HuH-7 (cell line): ENCODE measurements around the gene SLC43A2.

Experiments used
- DNase-seq: peaks from one replicate; pipeline ENCODE4 v3.0.0; 2011; ENCODE audit warnings: low spot score

Gene SLC43A2

DNA sequence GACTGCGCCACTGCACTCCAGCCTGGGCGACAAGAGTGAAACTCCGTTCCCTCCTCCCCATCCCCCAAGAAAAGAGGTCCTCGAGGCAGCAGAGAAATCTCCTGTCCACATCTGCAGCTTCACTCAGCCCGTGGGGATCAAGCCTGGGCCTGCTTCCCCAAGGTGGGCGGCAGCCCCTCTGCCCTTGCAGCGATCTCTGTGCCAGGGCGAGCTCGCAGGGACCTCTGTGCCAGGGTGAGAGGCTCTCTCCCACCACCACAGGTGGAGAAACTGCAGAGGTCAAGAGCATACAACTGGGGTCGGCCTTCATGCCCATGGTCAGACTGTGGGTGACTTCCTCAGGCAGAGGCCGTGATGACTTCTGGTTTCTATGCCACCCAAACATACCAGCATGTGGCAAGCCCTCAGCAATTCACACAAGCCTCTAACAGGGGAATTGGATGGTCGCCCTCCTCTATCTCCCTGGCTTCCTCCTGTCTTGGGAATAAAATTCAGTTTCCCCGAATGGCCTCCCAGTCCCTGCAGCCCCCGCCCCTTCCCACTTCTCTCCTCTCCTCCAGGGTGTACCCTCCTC, 5.5 kb downstream of the SLC43A2 start:
- no peak for DNase-seq

DNA sequence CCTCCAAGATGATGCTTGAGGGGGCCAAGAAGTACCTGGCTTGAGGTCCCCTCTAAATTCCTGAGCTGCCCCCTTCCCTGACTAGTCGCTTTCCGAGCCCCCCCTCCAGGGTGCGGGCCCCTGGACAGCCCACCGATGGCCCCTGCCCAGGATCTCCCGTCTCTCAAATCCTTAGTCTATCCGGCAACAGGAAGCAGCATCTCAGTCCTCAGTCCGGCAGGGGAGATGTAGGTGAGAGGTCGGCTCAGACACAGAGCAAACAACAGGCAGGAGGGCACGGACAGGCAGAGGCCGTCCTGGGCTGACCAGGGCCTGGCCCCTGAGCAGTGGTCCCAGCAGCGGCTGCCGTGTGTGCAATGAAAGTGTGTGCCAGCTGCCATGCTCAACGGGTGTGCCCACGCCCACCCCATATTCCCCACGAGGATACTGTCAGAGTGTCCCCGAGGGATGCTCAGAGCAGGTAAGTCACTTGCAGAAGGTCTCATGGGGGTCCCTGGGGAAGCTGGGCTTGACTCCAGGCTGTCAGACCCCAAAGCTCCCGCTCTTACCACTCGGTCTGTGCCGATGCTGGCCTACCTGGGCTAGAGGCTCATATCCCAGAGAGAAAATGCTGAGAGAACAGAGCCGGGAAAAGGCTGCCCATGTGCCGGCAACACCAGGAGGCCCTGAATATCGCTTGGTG, 7.2 kb downstream of the SLC43A2 start:
- peak; percentile 54 for DNase-seq

- DNase-seq = no peak
Measured at GRCh38 chr17:1620486-1620885, 8.1 kb downstream of the SLC43A2 start.

DNA sequence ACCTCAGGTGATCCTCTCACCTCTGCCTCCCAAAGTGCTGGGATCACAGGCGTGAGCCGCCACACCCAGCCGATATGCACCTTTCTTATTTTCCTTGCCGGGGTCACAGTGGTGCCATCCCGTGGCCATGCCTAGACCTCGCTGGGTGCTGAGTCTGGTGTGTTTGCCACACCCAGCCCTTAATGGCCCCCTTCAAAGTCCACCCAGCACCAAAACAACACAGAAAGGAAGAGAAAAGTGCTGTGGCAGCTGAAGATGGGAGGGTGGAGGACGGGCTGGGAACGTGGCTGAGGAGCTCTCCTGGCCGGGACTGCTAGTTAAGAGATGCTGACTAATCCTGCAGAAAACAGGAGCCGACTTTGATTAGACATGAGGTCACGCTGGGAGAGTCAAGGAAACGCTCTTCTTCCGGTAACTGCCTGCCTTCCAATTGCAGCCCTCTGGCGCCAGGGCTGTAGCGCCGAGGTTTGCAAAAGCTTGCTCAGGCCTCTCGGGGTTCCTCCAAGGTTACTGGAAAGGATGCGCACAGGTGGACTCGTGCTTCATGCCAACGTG, 10.9 kb downstream of the SLC43A2 start:
- DNase-seq = no peak

DNA sequence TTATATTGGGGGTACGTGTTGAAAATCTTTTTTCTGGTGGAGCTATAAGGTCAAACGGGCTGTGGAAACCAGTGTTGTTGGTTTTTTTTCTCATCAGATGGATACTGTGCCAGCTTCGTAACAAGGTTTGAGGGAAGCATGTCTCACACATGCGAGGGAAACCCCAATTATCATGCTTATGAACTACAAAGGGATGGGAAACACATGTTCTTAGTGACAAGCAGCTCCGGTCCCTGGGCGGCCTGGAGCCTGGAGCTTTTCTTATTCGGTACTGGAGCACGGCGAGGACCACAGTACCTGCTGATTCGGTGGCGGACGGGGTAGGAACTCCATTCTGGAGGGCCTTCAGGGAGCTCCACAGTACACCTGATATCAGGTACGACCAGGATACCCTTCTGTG, 12.5 kb downstream of the SLC43A2 start:
- DNase-seq = no peak

DNA sequence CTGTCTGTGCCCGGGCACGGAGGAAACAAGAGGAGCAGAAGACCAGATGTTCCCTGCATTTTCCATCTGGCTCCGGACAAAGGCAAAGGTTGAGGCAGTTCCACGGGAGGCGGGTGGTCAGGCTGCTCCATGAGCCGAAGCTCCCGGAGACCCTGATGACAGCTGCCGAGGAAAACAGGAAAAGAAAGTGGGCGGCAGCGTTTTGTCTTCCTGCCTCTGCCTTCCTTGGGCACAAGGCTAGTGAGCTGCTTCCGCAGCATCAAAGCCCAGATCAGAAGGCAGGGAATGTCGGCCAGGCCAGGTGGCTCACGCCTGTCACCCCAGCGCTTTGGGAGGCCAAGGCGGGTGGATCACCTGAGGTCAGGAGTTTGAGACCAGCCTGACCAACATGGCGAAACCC, 16.2 kb downstream of the SLC43A2 start:
- no peak for DNase-seq

DNA sequence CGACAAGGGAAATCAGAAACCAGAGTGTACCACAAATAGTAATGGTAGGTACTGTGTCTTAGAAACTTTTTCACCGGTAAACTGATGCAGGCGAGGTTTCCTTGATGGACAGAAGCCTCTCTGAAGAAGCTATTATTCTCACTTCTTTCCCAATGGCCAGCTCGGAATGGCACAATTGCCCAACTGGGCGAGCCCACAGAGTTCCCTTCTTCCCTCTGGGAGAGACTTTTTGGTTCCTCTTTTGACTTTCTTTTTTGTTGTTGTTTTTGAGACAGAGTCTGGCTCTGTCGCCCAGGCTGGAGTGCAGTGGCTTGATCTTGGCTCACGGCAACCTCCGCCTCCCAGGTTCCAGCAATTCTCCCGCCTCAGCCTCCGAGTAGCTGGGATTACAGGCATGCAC, 16.9 kb downstream of the SLC43A2 start:
- DNase-seq = no peak

DNA sequence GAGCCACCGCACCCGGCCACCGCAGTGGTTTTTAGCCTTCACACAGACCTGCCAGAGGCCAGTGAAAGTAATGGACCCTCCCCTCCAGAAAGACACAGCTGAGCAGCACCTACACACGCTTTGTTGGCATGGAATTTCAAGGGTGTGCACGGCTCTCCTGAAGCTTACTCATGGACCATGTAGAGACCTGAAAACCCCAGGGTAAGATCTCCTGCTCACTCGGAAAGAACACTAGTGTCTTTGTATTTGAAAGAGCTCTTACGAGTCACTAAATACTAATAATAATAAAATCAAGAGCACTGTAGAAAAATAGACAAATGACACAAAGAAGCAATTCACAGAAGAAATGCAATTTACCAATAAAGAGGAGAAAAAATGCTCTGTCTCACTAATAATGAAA, 20.0 kb downstream of the SLC43A2 start:
- no peak for DNase-seq

- DNase-seq = no peak
Measured at GRCh38 chr17:1607971-1608320, 20.7 kb downstream of the SLC43A2 start.

DNA sequence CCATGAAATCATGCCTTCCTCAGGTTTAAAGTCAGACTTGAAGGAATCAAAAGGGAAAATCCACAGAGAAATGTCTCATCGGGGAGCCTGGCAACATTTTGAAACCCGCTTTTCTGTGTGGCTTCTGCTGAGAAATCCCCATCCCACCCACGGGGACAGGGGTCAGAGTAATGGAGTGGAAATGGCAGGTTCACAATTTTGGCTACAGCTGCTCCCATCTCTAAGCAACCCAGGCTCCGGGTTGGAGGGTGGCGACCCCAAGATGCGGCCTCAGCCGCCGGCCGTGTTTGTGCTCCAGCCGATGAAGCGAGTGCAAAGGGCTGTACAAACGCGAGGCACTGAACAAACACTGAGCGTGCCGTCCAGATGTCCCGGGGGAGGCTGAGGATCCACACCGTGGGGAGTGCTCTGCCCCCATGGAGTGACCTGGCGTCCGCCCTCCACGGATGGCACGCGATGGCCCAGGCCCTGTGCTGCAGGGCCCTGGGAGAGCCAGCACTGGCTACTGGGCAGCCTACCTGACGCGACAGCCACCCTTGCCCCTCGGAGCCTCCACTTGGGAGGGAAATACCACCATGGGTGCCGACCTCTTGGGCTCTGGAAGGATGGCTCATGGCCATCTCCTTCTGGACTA, 22.2 kb downstream of the SLC43A2 start:
- no peak for DNase-seq

GRCh38 chr17:1605681-1606351, 22.8 kb downstream of the SLC43A2 start:
- DNase-seq = no peak

DNA sequence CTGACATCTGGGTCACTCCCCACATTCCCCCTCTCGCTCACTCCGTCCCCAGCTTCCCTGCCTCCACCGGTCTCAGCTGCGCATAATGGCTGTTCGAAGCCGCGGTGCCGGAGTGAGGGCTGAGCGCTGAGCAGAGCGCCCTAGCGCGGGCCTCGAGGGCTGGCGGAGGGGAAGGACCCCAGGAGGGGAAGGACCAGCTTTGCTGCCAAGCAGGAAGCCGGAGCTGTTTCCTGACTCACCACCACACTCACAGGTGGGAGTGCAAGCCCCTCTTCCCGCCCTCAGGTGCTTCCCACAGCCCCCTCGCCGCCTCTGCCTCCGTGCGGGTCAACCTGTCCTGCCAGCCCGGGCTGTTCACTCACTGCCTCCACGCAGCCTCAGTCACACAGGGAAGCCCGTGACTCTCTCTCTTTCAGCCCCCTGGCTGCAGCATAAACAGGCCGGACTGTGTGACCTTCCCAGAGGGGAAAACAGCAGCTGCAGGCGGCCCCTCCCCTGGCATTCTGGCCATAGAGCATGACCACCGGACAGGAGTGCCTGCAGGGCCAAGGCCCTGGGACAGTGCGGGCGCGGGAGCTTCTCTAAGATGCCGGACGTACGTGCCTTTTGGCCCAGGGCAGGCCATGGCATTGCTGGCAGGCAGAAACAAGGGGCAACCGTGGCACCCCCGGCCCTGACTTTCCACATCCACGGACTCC, 23.7 kb downstream of the SLC43A2 start:
- DNase-seq = no peak

DNA sequence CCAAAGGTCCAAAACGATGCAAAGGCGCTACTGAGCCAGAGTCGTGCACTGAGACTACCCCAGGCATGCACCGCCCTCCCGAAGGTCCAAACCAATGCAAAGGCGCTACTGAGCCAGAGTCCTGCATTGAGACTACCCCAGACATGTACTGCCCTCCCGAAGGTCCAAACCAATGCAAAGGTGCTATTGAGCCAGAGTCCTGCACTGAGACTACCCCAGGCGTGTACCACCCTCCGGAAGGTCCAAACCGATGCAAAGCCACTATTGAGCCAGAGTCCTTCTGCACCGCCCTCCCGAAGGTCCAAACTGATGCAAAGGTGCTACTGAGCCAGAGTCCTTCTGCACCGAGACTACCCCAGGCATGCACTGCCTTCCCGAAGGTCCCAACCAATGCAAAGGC, 27.1 kb downstream of the SLC43A2 start:
- DNase-seq = no peak

GRCh38 chr17:1598399-1599095, 30.1 kb downstream of the SLC43A2 start:
- no peak for DNase-seq

GRCh38 chr17:1597861-1598342, 30.7 kb downstream of the SLC43A2 start:
- DNase-seq = peak; percentile 54

- no peak for DNase-seq
Measured at GRCh38 chr17:1593630-1593931, 35.1 kb downstream of the SLC43A2 start.

DNA sequence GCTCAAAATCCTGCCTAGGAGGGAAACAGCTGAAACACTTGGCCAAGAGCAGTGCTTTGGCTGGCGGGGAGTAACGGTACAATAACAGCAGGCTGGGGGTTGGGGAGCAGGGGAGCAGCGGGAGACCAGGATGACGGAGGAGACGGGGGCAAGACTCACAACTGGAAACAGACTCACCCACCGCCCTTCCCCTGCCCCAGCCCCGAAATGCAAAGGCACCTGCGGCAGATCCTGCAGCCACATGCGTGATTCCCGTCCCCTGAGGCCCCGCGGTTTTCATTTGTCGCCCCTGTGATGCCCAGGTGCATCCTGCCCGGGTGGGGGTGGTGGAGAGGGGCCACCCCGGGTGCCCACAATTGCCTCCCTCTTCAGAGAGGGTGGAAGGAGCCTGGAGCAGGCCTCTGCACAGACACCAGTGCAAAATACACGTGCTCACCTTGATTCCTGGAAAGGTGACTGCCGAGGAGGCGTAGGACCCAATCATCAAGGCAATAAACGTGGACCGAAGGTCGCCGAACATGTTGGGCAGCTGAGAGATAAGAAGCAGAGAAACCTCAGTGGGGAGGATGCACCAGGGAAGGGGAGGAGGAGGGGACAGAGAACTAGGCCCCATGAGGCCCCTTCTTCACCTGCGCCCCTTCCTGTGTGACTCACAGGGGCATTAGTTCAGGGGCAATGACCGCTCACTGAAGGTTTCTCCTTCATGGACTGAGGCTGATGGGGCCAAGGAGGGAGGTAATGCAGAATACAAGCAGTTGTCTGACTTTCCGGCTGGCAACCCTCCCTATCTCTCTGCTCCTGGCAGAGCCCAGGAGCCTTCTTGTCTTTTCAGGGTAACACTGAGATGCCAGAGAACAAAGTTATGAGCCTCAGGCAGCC, 35.6 kb downstream of the SLC43A2 start:
- peak; percentile 81 for DNase-seq

DNA sequence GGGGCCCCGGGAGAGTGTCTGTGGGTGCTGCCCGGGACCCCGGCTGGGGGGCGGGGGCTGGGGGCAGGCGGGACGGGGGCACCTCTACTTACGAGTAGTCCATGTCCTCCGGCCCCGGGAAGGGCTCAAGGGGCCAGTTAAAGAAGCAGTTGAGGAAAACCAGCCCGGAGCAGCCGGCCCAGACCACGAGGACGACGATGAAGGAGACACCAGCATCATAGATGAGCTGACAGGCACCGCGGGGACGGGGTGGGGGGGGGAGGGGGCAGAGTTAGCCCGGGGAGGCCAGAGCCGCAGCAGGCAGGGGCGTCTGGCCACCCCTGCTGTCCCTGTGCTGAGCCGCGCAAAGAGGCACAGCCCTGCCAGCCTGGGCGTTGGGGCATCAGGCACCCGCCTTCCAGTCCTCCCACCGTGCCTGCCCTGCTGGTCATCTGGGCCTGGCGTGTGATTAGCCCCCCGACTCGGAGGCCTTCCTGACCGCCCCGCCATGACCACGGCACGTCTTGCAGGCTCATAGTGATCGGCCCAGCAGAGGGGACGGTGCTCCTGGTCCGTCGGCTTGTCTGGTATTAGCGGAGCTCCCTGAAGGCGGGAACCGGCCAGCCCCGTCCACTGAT, 37.1 kb downstream of the SLC43A2 start:
- no peak for DNase-seq

GRCh38 chr17:1590747-1591473, 37.7 kb downstream of the SLC43A2 start:
- DNase-seq = no peak
